Spinal cord (tissue), 10 donors: Measurements from ENCODE around the gene AGK. TPM values are rescaled to one million over a fixed set of nuclear protein-coding genes. Genes with fewer than 3 reads are reported as not detected.
A peak's percentile ranks its signal among the peaks of the same experiment; 100 is the strongest.

ENCODE experiments used
- DNase-seq, 6 donors: peaks; one replicate each; pipeline versions ENCODE4 v3.0.0 to v3.0.0-alpha.2; 2013 to 2015; ENCODE audit warnings: low spot score in 6 of 6, low read depth in 4 of 6
- H3K27ac ChIP-seq: one replicate; pipeline ENCODE4 v1.5.1; 2013; ENCODE audit warnings: low read depth, low read length, control low read depth
- H3K27me3 ChIP-seq: one replicate; pipeline ENCODE4 v1.6.1; 2013; ENCODE audit warnings: low read length; ENCODE audit not compliant: control insufficient read depth, insufficient read depth
- H3K36me3 ChIP-seq: one replicate; pipeline ENCODE4 v1.6.1; 2013; ENCODE audit warnings: low read length; ENCODE audit not compliant: control insufficient read depth, insufficient read depth
- H3K4me1 ChIP-seq: one replicate; pipeline ENCODE4 v1.6.1; 2013; ENCODE audit warnings: low read length; ENCODE audit not compliant: control insufficient read depth, insufficient read depth
- H3K4me3 ChIP-seq: one replicate; pipeline ENCODE4 v1.5.1; 2013; ENCODE audit warnings: low read depth, low read length, control low read depth
- H3K9me3 ChIP-seq: one replicate; pipeline ENCODE4 v1.6.1; 2013; ENCODE audit warnings: low read length; ENCODE audit not compliant: control insufficient read depth, insufficient read depth
- WGBS: methylation state at CpG from one replicate; pipeline ENCODE4 v1.1.5; 2013; ENCODE audit warnings: missing lambda C conversion rate; ENCODE audit not compliant: insufficient coverage; 5-methylcytosine and 5-hydroxymethylcytosine counted together
- polyA plus RNA-seq, 2 donors: library from polyadenylated mRNA; unstranded; fragments of 120-200 nt; gene quantifications; one replicate each; pipeline ENCODE4 v1.2.1, GENCODE V29; 2013; ENCODE audit not compliant: insufficient read length in 2 of 2
- total RNA-seq, 2 donors: library from RNA; depleted of rRNA in 1 of 2; stranded (reverse); fragments of 120-200 nt in 1 of 2; fragments of >200 nt in 1 of 2; gene quantifications; one replicate each; pipeline versions ENCODE4 v1.2.3 to v1.2.4, GENCODE V29; 2013 to 2014
- donor health status: healthy.

AGK gene
- total and polyA plus RNA-seq, 4 donors = 43.7 to 65.7 (median 48.5) TPM

DNA sequence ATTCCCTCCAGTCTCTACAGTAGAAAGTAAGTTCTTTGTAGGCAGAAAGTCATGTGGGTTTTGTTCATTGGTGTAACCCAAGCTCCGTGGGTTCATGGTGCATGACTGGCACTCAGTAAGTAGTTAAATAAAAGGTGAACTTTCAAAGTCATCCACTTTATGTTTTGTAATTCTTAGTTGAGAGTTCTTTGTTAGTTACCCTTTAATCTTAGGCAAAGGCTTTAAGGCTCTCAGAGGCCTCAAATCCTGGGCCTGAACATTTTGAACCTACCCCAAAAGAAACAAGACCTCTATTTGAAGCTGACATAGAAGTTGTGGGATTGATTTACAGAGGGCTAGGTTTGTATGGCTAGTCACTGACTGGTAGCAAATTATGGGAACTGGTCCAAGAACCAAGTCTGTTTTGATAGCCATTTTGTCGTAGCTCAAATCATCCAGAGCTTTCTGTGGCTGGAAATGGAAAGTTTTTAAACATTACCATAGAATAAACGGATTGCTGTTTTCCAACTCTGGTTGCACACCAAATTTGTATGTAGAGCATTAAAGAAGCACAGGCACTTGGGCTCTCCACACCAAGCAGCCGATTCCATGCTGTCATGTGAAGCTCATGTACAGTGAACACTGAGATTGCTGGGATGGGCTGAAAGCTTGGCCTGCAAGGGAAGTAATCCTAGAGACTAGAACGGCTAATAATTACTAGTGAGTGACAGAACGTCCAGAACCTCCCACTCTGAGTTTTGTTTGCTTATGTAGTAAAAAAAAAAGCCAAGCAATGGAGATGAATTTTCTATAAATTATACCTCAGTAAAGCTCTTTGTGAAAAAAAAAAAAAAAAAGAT lies 97.3 kb downstream of the AGK start:
- H3K4me3 ChIP-seq = no peak overlapping the region
- H3K27ac ChIP-seq = peak overlapping the region; percentile 87
- H3K9me3 ChIP-seq = no peaks in the 10 kb centered on the region
- no peaks in the 10 kb centered on the region for H3K27me3 ChIP-seq
- H3K36me3 ChIP-seq = peaks cover 6% of the 10 kb centered on the region
- peak in 2 of 6 donors; percentile 19 to 24 for DNase-seq
- WGBS = 60% methylated on average over 2 of the region's 6 CpGs
- H3K4me1 ChIP-seq = peaks cover 10% of the 10 kb centered on the region

DNA sequence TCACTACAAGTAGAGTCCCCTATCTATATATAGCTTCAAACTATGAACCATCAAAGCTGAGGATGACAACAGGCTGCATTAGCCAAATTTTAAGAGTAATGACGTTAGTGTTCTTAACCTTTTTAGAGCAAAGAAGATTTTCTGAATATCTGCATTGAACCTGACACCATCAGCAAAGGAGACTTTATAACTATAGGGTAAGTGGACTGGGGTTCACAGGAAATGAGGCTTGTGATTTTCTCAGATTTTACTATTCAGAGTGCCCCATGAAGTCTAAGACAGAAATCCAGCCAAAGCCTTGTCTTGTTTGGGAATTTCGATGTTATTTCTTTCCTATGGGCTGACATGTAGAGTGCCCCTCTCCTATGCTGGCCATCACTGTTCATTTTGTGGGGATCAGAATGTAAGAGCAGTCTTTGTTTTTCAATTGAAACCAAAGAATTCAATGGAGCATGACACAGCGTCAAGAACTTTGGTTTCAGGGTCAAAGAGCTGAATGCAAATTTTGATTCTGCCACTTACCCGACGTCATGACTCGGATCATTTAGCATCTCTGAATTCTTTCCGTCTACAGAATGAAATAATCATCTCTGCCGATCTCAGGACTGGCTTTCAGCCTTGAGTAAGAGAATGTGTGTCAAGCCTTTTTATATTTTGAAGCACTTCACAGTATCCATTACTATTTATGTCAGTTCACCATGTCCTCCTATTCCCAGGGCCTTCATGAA lies 98.1 kb downstream of the AGK start:
- 27% methylated on average over 5 of the region's 8 CpGs for WGBS
- Histone ChIP-seq H3K27ac (peak overlapping the region; percentile 87), H3K36me3 (peaks cover 6% of the 10 kb centered on the region), H3K9me3 (no peaks in the 10 kb centered on the region), H3K4me1 (peaks cover 10% of the 10 kb centered on the region), H3K4me3 (no peak overlapping the region), H3K27me3 (no peaks in the 10 kb centered on the region)
- no peak for DNase-seq

GRCh38 chr7:141649865-141650634 lies 98.8 kb downstream of the AGK start:
- Histone ChIP-seq H3K27ac (peak overlapping the region; percentile 87), H3K4me1 (peaks cover 12% of the 10 kb centered on the region), H3K4me3 (no peak overlapping the region), H3K36me3 (peaks cover 6% of the 10 kb centered on the region), H3K9me3 (no peaks in the 10 kb centered on the region), H3K27me3 (no peaks in the 10 kb centered on the region)
- DNase-seq = peak; percentile 84 to 99 (median 92)
- WGBS = 11% methylated on average over 3 of the region's 6 CpGs

GRCh38 chr7:141651417-141651816 lies 100.2 kb downstream of the AGK start:
- DNase-seq = no peak
- H3K27me3 ChIP-seq = no peaks in the 10 kb centered on the region
- no peaks in the 10 kb centered on the region for H3K9me3 ChIP-seq
- peaks cover 6% of the 10 kb centered on the region for H3K36me3 ChIP-seq
- H3K27ac ChIP-seq = no peak overlapping the region
- WGBS = 88% methylated on average over 6 of the region's 9 CpGs
- H3K4me1 ChIP-seq = peaks cover 12% of the 10 kb centered on the region
- no peak overlapping the region for H3K4me3 ChIP-seq

DNA sequence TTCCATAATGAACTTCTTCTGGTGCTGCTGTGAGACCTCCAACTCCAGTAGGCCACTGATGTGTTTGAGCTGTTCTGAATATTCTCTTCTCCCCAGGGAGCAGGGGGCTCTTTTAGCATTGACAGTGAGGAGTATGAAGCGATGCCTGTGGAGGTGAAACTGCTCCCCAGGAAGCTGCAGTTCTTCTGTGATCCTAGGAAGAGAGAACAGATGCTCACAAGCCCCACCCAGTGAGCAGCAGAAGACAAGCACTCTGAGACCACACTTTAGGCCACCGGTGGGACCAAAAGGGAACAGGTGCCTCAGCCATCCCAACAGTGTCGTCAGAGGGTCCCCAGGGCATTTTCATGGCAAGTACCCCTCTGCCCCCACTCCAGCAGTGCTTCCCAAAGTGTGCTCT lies 101.5 kb downstream of the AGK start:
- H3K4me1 ChIP-seq = peaks cover 7% of the 10 kb centered on the region
- 33% methylated on average over 3 of the region's 3 CpGs for WGBS
- no peaks in the 10 kb centered on the region for H3K9me3 ChIP-seq
- peaks cover 6% of the 10 kb centered on the region for H3K36me3 ChIP-seq
- no peak overlapping the region for H3K4me3 ChIP-seq
- no peaks in the 10 kb centered on the region for H3K27me3 ChIP-seq
- peak in 1 of 6 donors; percentile 26 for DNase-seq
- no peak overlapping the region for H3K27ac ChIP-seq

- no CpG with 5 or more reads among the region's 3 CpGs for WGBS
- H3K27ac ChIP-seq = no peak overlapping the region
- peaks cover 2% of the 10 kb centered on the region for H3K4me1 ChIP-seq
- H3K36me3 ChIP-seq = peaks cover 6% of the 10 kb centered on the region
- H3K9me3 ChIP-seq = no peaks in the 10 kb centered on the region
- H3K4me3 ChIP-seq = no peak overlapping the region
- H3K27me3 ChIP-seq = no peaks in the 10 kb centered on the region
- peak in 5 of 6 donors; percentile 44 to 95 (median 64) for DNase-seq
Observed at GRCh38 chr7:141654551-141654950, 103.3 kb downstream of the AGK start.

DNA sequence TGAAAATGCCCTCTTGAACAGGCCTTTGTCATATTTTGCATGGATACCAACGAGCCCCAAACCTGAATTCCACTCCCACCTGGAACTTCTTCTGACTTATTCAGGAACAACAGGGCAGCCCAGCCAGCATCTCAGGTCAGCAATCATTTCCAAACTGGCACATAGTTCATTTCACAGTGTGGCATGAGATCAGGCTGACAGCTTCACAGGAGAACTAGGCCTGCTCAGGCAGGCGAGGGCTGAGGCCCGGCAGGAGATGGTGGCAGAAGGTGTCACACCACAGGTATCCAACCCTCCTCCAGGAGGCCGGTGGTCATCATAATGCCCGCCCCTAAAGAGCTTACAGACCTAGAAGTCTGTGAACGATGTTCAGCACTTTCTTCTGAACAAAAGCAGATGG lies 108.3 kb downstream of the AGK start:
- Histone ChIP-seq H3K27me3 (no peaks in the 10 kb centered on the region), H3K36me3 (peaks cover 20% of the 10 kb centered on the region), H3K27ac (no peak overlapping the region), H3K4me1 (peaks cover 2% of the 10 kb centered on the region), H3K4me3 (no peak overlapping the region), H3K9me3 (no peaks in the 10 kb centered on the region)
- WGBS = 90% methylated on average over 6 of the region's 6 CpGs
- DNase-seq = no peak

- Histone ChIP-seq H3K27me3 (no peaks in the 10 kb centered on the region), H3K36me3 (peaks cover 28% of the 10 kb centered on the region), H3K4me3 (no peak overlapping the region), H3K27ac (no peak overlapping the region), H3K4me1 (no peaks in the 10 kb centered on the region), H3K9me3 (no peaks in the 10 kb centered on the region)
- DNase-seq = no peak
- 81% methylated on average over 3 of the region's 4 CpGs for WGBS
Observed at GRCh38 chr7:141660259-141660658, 109.0 kb downstream of the AGK start.

GRCh38 chr7:141663081-141663849 lies 112.1 kb downstream of the AGK start:
- Histone ChIP-seq H3K4me3 (no peak overlapping the region), H3K27ac (no peak overlapping the region), H3K27me3 (no peaks in the 10 kb centered on the region), H3K9me3 (no peaks in the 10 kb centered on the region), H3K36me3 (peaks cover 44% of the 10 kb centered on the region), H3K4me1 (no peaks in the 10 kb centered on the region)
- DNase-seq = no peak
- 40% methylated on average over 2 of the region's 6 CpGs for WGBS
